SH-SY5Y (cell line): ENCODE results near the gene HSD17B12.

ENCODE experiments used
- GATA2 ChIP-seq: IDR thresholded peaks from 2 replicates; pipeline ENCODE4 v1.6.1; 2011; ENCODE audit warnings: mild to moderate bottlenecking, low read depth, low read length
- GATA3 ChIP-seq: IDR thresholded peaks from 2 replicates; pipeline ENCODE4 v1.6.1; 2011; ENCODE audit warnings: low read depth, mild to moderate bottlenecking, low read length, moderate library complexity

HSD17B12 gene

GRCh38 chr11:43880640-43881159 is 200.2 kb downstream of the HSD17B12 start, which contains the start of gene ALKBH3:
Gene ALKBH3 (plus strand): TSS chr11:43880831. CDS start chr11:43882653, 1,822 bp downstream.
- TF ChIP-seq GATA2 (no peak; the same call in 1 of the 2 replicates), GATA3 (no peak)

- TF ChIP-seq GATA3 (no peak), GATA2 (no peak)
Measured at GRCh38 chr11:43892851-43893250, 212.3 kb downstream of the HSD17B12 start.

- no peak for TF ChIP-seq GATA2
- TF ChIP-seq GATA3 = no peak
Measured at GRCh38 chr11:43894546-43894945, 214.0 kb downstream of the HSD17B12 start.

GRCh38 chr11:43895601-43896000 is 215.1 kb downstream of the HSD17B12 start:
- no peak for TF ChIP-seq GATA3

DNA sequence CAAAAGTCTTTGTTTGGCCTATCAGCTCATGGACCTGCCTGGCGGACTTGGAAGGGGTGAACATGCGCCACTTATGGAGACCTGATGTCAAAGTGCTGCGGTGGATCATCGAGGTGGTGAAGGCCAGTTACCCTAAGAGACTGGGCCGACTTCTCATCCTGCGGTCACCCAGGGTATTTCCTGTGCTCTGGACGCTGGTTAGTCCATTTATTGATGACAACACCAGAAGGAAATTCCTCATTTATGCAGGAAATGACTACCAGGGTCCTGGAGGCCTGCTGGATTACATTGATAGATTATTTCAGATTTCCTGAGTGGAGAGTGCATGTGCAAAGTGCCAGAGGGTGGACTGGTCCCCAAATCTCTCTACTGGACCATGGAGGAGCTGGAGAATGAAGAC is 218.0 kb downstream of the HSD17B12 start:
- TF ChIP-seq GATA3 (no peak), GATA2 (no peak)

- no peak for TF ChIP-seq GATA3
- no peak for TF ChIP-seq GATA2
Measured at GRCh38 chr11:43899094-43899493, 218.6 kb downstream of the HSD17B12 start.

DNA sequence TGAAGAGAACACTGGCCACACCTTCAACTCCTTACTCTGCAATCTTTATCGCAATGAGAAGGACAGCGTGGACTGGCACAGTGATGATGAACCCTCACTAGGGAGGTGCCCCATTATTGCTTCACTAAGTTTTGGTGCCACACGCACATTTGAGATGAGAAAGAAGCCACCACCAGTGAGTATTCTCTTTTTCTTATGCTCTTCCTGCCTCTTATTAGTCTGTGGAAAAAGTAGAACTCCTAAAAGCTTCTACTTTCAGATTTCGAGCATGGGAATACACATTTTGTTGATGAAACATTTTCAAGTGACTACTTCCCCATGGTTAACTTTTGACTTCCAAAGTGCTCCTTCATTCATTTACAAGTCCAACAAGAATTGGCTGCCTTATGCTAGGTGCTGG is 221.0 kb downstream of the HSD17B12 start:
- no peak for TF ChIP-seq GATA3
- no peak for TF ChIP-seq GATA2

DNA sequence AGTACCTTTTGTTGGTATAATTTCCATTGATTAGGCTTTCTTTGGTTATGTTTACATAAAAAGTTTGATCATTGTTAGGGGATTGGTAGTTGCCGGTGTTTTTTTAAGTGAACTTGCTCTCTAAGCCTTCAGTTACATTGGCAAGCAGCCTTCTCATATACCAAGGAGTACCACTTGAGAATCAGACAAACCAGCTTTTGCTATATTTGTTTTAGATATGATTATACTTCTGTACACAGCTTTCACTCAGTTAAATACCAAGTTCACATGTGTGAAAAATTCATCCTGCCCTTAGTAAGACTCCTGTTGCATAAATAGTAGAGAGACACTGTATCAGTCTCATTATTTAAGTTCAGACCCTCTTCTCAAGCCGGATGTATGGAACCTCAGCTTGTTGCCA is 222.5 kb downstream of the HSD17B12 start:
- TF ChIP-seq GATA3 (no peak), GATA2 (no peak)

GRCh38 chr11:43903969-43904368 is 223.4 kb downstream of the HSD17B12 start:
- TF ChIP-seq GATA2 (peak; percentile 69), GATA3 (peak; percentile 69)

- no peak for TF ChIP-seq GATA2
- no peak for TF ChIP-seq GATA3
Measured at GRCh38 chr11:43904742-43905535, 224.4 kb downstream of the HSD17B12 start.

DNA sequence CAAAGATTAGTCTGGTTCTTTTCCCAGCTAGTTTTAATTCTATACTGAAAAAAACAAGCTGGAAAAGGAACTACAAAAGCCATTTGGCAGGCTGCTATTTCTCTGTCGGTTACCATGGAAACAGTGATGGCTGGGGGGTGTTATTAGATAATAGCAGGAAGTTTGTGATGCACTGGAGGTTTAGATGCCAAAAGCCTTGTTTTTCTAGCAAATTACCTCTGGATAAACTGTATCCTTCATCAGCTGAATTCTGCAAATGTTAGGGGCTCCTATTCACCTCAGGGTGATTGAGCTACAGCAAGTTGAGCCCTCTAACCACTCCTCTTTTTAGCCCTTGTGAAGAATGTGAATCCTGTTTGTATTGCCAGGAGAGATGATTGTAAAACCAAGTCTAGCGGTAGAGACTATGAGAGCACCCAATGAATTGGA is 225.3 kb downstream of the HSD17B12 start:
- TF ChIP-seq GATA3 (no peak), GATA2 (peak; percentile 55)
